ENCODE measurements around the gene NRDC.
"Not testable (repeated sequence)": the region's sequence is repeated elsewhere in the genome, so short reads cannot be mapped to it uniquely, and the experiment has no call there.

Gene NRDC

DNA sequence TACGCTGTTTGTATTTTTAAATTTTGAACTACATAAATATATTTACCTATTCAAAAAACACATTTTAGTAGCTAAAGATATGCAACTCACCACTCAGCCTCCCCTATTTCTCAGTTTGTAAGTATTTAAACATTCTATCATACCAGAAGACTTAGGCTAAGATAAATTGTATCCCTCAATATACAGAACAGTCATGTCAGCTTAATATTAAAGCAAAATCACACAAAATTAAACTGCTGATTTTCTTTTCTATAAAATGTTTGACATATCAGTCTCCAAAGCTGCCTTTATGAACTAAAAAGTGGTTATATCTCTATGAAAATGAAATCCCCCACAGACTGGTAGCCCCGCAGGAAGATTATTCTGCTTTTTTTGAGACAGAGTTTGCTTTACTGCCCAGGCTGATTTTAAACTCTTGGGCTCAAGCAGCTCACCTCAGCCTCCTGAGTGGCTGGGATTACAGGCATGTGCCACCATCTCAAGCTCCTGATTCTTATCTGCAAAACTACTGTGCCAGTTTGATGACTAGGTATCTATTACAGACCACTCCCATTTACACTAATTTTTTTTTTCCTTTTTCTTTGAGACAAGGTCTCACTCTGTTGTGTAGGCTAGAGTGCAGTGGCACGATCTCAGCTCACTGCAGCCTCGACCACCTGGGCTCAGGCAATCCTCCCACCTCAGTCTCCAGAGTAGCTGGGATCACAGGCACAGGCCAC, 37.6 kb downstream of the NRDC start:
- no peak for TF ChIP-seq ZNF274 (IDR thresholded peaks at IDR 0.05; ENCODE audit: low read depth, low read length)
- no peak overlapping the region for H3K4me3 ChIP-seq (ENCODE audit: low read length)

DNA sequence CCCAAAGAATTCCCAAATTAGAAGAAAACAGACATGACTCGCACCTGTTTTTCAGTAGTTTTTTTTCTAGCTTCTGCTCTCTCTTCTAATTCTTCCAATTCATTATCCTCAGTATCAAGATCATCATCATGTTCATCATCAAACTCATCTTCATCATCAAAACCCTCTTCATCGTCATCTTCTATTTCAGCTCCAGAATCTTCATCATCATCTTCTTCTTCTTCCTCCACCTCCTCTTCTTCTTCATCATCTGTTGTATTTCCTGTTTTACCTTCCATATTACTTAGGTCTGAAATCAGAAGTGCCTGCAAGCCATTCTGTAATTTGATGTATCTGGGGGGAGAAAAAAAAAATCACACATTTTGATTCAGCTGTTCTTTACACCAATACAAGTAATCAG, 38.3 kb downstream of the NRDC start:
- H3K4me3 ChIP-seq (ENCODE audit: low read length) = no peak overlapping the region

DNA sequence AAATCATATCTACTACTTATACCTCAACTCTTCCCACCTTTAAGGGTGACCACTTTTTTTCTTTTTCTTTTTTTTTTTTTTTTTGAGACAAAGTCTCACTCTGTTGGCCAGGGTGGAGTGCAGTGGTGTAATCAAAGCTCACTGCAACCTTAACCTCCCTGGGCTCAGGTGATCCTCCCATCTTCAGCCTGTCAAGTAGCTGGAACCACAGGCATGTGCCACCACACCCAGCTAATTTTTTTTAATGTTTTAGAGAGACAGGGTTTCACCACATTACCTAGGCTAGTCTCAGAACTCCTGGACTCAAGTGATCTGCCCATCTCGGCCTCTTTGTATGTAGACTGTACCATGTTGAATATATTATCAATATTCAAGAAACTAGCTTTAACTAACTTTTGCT, 39.4 kb downstream of the NRDC start:
- no peak for TF ChIP-seq ZNF274 (IDR thresholded peaks at IDR 0.05; ENCODE audit: low read depth, low read length)
- H3K4me3 ChIP-seq (ENCODE audit: low read length) = no peak overlapping the region

More for the DNA sequence above, 38.3 kb downstream of the NRDC start:
- TF ChIP-seq ZNF274 (IDR thresholded peaks at IDR 0.05; ENCODE audit: low read depth, low read length) = no peak

DNA sequence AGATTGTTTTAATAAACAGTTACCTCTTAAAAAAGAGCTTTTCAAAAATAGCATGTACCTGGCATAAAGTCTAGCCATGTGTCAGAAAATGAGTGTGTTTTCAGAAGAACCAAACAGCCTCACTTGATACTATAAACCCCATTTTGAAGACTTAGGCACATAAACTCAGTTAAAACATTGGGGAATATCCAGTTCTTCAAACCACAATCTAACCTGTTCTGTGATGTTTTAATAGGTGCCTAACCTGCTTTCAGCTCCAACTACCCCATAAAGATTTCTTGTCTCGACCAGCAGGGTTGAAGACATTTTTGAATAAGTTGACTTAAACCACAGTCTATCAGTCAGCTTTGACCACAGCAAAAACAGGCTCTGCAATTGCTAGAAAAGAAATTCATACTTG, 41.3 kb downstream of the NRDC start:
- H3K4me3 ChIP-seq (ENCODE audit: low read length) = no peak overlapping the region
- TF ChIP-seq ZNF274 (IDR thresholded peaks at IDR 0.05; ENCODE audit: low read depth, low read length) = no peak

DNA sequence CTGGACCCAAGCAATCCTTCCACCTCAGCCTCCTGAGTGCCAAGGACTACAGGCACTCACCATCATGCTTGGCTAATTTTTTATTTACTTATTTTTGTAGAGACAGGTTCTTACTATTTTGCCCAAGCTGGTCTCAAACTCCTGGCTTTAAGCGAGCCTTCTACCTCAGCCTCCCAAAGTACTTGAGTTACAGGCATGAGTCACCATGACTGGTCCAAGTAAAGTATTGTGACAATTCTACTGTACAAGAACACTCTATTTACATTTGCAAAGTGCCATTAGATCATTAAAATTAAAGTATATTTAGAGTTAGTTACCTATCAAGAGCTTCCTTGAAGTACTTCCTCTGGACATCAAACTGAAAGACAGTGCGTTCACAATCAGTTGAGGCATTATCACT, 44.8 kb downstream of the NRDC start:
- no peak for TF ChIP-seq ZNF274 (IDR thresholded peaks at IDR 0.05; ENCODE audit: low read depth, low read length)
- H3K4me3 ChIP-seq (ENCODE audit: low read length) = no peak overlapping the region

DNA sequence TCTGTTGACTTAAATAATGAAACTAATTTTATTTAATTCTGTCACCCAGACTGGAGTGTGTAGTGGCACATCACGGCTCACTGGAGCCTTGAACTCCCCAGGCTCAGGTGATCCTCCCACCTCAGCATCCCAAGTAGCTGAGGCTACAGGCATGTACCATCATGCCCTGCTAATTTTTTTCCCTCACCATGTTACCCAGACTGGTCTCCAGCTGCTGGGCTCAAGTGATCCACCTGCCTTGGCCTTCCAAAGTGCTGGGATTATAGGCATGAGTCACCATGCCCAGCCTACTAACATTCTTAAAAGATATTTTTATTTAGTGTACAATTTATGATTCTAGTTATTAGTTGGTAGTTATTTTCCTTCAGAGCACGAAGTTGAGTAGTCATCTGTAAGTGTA, 49.5 kb downstream of the NRDC start:
- no peak overlapping the region for H3K4me3 ChIP-seq (ENCODE audit: low read length)
- no peak for TF ChIP-seq ZNF274 (IDR thresholded peaks at IDR 0.05; ENCODE audit: low read depth, low read length)

DNA sequence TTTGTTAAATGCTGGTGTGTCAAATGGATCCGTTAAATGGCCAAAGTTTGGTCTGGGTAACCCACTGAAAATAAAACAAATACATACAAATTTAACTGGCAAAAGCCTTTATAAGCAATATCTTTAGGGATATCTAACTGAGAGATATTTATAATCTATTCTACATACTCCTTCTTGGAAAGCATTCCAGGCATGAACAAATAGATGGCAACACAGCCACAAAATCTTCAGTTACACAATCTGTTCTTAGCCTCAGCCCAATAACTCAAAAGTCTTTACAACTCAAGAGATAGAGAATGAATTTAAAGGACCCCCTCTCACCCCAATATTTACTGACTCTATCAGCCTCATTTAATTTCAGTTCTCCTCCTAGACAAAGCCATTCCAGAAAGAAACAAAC, 58.7 kb downstream of the NRDC start:
- TF ChIP-seq ZNF274 (IDR thresholded peaks at IDR 0.05; ENCODE audit: low read depth, low read length) = no peak
- no peak overlapping the region for H3K4me3 ChIP-seq (ENCODE audit: low read length)

DNA sequence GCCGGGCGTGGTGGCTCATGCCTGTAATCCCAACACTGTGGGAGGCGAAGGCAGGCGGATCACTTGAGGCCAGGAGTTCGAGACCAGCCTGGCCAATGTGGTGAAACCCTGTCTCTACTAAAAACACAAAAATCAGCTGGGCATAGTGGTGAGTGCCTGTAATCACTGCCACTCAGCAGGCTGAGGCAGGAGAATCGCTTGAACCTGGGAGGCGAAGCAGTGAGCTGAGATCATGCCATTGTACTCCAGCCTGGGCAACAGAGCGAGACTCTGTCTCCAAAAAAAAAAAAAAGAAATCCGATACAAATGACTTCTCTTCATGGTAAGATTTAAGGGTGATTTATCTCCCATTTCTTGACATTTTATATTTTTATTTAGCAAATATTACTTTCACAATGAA, 59.5 kb downstream of the NRDC start:
- H3K4me3 ChIP-seq (ENCODE audit: low read length) = not testable (repeated sequence)

DNA sequence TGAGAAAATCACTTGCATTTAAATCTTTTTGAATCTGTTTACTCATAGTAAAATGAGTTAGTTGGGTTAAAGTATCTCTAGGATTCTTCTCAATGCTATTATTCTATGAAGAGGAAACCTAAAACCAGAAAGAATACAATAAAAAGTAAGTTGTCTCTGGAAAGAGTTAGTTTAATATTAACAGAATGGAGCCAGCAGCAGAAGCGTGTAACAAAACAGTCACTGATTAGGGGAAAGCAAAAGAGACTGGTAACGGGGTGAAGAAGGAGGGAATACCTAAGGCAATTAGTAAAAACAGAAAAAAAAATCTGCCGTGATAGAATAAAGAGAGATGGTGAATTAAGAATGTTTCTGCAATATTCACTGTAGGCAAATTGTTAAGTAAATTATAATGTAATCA, 60.0 kb downstream of the NRDC start:
- no peak for TF ChIP-seq ZNF274 (IDR thresholded peaks at IDR 0.05; ENCODE audit: low read depth, low read length)
- no peak overlapping the region for H3K4me3 ChIP-seq (ENCODE audit: low read length)

DNA sequence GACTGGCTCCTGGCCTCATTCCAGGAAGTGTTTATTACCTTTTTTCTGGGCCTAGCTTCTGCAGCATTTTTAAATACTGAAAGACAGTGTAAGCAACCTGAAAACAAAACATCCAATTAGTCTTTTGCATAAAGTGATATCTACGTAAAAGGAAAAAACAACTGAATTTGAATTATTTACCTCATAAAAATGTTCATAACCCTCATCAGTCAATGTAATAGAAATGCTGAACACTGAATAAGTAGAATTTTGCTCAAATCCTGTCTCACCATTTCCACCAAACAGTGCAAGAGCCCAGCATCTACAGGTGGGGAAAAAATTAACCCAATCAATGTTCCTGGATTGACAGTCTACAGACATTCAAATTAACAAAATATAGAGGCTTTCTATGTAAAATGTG, 64.0 kb downstream of the NRDC start:
- TF ChIP-seq ZNF274 (IDR thresholded peaks at IDR 0.05; ENCODE audit: low read depth, low read length) = no peak
- no peak overlapping the region for H3K4me3 ChIP-seq (ENCODE audit: low read length)

DNA sequence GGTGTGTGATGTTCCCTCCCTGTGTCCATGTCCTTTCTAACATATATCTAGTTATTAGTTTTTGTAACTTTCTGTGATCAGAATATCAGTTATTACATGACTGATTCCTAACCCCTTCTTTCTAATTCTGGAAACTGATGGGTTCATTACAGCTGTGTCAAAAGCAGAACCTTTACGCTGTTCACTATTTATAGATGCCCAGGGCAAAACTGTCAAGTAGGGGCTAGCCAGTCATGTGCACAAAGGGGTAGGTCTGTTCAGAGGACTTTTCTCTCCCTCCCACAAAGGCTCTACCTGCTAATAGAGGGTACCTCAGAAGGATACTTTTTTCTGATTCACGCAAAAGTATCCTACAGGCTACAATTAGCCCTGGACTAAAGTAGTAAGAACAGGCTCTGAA, 79.2 kb downstream of the NRDC start:
- TF ChIP-seq ZNF274 (IDR thresholded peaks at IDR 0.05; ENCODE audit: low read depth, low read length) = no peak
- no peak overlapping the region for H3K4me3 ChIP-seq (ENCODE audit: low read length)

DNA sequence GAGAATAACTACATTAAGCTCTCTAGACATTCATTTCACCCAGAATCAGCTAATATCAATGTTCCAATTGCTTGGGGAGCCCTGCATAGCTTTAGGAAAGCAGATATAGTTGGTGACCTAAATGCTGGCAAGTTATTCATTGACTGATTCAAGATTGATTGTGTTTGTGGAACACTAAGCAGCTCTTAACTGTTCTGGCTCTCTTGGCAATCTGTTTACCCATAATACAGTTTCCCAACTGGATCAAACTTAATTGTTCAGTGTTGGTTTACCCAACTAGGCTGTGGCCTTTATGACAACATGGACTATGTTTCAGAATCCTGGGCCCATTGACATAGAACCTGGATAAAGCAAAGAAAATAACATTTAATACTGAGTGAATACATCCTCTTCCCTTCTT, 83.7 kb downstream of the NRDC start:
- TF ChIP-seq ZNF274 (IDR thresholded peaks at IDR 0.05; ENCODE audit: low read depth, low read length) = no peak
- no peak overlapping the region for H3K4me3 ChIP-seq (ENCODE audit: low read length)

DNA sequence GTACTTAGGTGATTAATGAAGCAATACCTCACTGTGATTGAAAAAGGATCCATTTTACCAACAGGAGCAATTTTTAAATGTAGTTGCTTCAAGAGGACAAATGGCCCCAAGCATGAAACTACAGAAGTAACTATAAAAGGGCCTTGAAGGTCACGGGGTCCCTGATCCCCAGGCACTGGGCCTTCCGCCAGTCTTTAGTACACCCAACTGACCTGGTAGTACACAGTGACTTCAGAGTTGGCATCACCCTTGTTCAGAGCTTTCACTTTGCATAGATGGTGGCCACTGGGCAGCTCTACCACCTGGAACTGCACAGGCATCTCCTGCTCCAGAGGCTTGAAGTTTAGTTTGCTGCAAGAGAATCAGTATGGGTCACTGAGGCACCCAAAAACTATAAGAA, 84.3 kb downstream of the NRDC start:
- no peak for TF ChIP-seq ZNF274 (IDR thresholded peaks at IDR 0.05; ENCODE audit: low read depth, low read length)
- H3K4me3 ChIP-seq (ENCODE audit: low read length) = no peak overlapping the region

DNA sequence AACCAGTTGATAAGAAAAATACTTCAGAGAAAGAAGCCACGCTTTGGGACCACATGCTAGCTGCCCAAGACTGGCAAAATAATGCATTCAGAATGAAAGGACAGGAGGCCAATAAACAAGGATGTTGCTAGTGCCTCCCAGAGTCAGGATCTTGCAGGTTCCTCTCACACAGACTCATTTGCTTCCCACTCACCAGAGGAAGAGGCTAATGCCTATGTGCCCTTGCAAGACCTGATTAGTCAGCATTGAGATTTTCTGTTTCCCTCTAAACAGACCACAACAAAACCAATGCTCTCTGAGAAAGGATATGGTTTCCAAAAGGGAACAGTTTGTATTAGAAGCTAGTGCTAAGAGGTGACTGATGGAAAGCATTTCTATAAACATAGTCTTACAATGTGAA, 85.7 kb downstream of the NRDC start:
- TF ChIP-seq ZNF274 (IDR thresholded peaks at IDR 0.05; ENCODE audit: low read depth, low read length) = no peak
- no peak overlapping the region for H3K4me3 ChIP-seq (ENCODE audit: low read length)

DNA sequence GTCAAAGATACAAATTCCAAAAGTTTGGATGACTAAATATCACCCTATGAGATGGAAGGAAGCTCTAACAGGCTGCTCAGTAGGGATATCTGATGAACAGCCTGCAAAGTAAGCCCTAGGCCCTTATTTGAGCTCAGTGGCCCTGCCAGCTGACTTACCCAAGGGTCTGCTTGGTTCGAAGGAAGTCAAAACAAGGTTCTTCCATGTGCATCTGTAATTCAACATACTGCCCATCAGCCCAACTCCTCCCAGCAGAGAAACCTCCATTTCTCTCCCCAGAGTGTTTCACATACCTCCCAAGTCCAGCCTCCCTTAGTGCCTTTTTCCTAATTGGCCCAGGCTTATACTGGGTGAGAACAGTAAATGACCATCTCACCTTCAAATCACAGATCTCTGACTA, 86.6 kb downstream of the NRDC start:
- no peak overlapping the region for H3K4me3 ChIP-seq (ENCODE audit: low read length)
- TF ChIP-seq ZNF274 (IDR thresholded peaks at IDR 0.05; ENCODE audit: low read depth, low read length) = no peak

DNA sequence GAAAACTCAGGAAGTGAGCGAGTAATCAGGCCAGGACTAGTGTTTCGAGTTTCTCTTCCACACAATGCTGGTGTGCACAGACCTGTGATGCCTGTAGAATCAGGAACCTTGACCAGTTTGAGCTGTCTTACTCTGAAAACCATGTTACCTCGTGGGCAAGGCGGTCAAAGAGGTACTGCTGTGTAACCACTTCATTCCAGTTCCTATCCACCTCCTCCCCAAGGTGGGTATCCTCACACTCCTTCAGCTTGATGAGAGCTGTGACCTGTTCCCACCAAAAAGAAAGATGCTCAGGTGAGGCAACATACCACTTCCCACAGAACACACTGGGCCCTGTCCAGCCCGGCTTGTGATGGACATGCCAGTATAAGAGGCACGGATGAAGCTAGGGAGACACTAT, 88.1 kb downstream of the NRDC start:
- no peak for TF ChIP-seq ZNF274 (IDR thresholded peaks at IDR 0.05; ENCODE audit: low read depth, low read length)
- H3K4me3 ChIP-seq (ENCODE audit: low read length) = no peak overlapping the region
